Measurements from ENCODE around the gene SNX19. TPM values are rescaled to one million over a fixed set of nuclear protein-coding genes. Genes with fewer than 3 reads are reported as not detected.

SNX19 gene
- total and polyA plus RNA-seq, 2 experiments from 2014 or later, result 5.2 to 30.0 TPM

- TF ChIP-seq REST (IDR thresholded peaks at IDR 0.05; ENCODE audit: unreplicated experiment) (no peak), ZNF114 (CRISPR knock-in tag; IDR thresholded peaks at IDR 0.05) (no peak)
Observed at GRCh38 chr11:130879836-130880235, 36.4 kb downstream of the SNX19 start (continued).

- Mint-ChIP-seq H3K9me3 (no peaks in the 10 kb centered on the region), H3K4me1 (no peaks in the 10 kb centered on the region), H3K27ac (no peak overlapping the region), H3K27me3 (ENCODE audit: insufficient read depth, low read depth, poor library complexity) (no peaks in the 10 kb centered on the region), H3K36me3 (ENCODE audit: low read depth) (peaks cover 28% of the 10 kb centered on the region), H3K4me3 (no peak overlapping the region)
- ATAC-seq, result no peak
- Histone ChIP-seq H4K20me1 (replicated peaks; ENCODE audit: insufficient read depth) (0 out of 2 replicates have a peak, but pooled peaks cover 5% of the 10 kb centered on the region), H3K4me2 (no peak overlapping the region), H3K4me3 (no peak overlapping the region), H3K36me3 (ENCODE audit: insufficient read depth) (peaks cover 30% of the 10 kb centered on the region), H3F3A (replicated peaks; ENCODE audit: low read depth) (no peaks in the 10 kb centered on the region), H3K9me2 (ENCODE audit: insufficient read depth) (no peaks in the 10 kb centered on the region), H3K79me2 (replicated peaks; ENCODE audit: insufficient read depth) (no peaks in the 10 kb centered on the region), H3K27me3 (ENCODE audit: insufficient read depth) (no peaks in the 10 kb centered on the region), H2AFZ (no peak overlapping the region), H3K27ac (ENCODE audit: low read depth) (no peak overlapping the region), H3K4me1 (ENCODE audit: insufficient read depth) (no peaks in the 10 kb centered on the region)
- TF ChIP-seq JUNB (IDR thresholded peaks at IDR 0.05; ENCODE audit: unreplicated experiment), result no peak
- peak; percentile 8 for DNase-seq (ENCODE audit: low spot score)
Observed at GRCh38 chr11:130876931-130877915, 39.1 kb downstream of the SNX19 start.

- ATAC-seq (no peak), DNase-seq (ENCODE audit: low spot score) (no peak)
- Mint-ChIP-seq H3K27me3 (ENCODE audit: insufficient read depth, low read depth, poor library complexity) (no peaks in the 10 kb centered on the region), H3K4me3 (no peak overlapping the region), H3K27ac (no peak overlapping the region), H3K4me1 (no peaks in the 10 kb centered on the region), H3K36me3 (ENCODE audit: low read depth) (peaks cover 28% of the 10 kb centered on the region), H3K9me3 (no peaks in the 10 kb centered on the region)
- no peaks in the 10 kb centered on the region for H3K79me2 ChIP-seq (replicated peaks; ENCODE audit: insufficient read depth)
- no peaks in the 10 kb centered on the region for H3K9me2 ChIP-seq (ENCODE audit: insufficient read depth)
- H3K27me3 ChIP-seq (ENCODE audit: insufficient read depth), result no peaks in the 10 kb centered on the region
- H3F3A ChIP-seq (replicated peaks; ENCODE audit: low read depth), result no peaks in the 10 kb centered on the region
- H3K36me3 ChIP-seq (ENCODE audit: insufficient read depth), result peaks cover 30% of the 10 kb centered on the region
- H3K4me1 ChIP-seq (ENCODE audit: insufficient read depth), result no peaks in the 10 kb centered on the region
- H3K4me3 ChIP-seq, result no peak overlapping the region
- no peak overlapping the region for H3K4me2 ChIP-seq
- H3K27ac ChIP-seq (ENCODE audit: low read depth), result no peak overlapping the region
- H4K20me1 ChIP-seq (replicated peaks; ENCODE audit: insufficient read depth), result 0 out of 2 replicates have a peak, but pooled peaks cover 5% of the 10 kb centered on the region
- H2AFZ ChIP-seq, result no peak overlapping the region
- no peak for TF ChIP-seq ETS1 (IDR thresholded peaks at IDR 0.05)
- TF ChIP-seq CREB1 (CRISPR knock-in tag; IDR thresholded peaks at IDR 0.05; ENCODE audit: low read depth), result no peak
- no peak for TF ChIP-seq REST (IDR thresholded peaks at IDR 0.05; ENCODE audit: unreplicated experiment)
- no peak for TF ChIP-seq CTCF (conservative IDR thresholded peaks at IDR 0.05; ENCODE audit: low read depth in 2 of 2)
- no peak for TF ChIP-seq STAT1 (IDR thresholded peaks at IDR 0.05; ENCODE audit: unreplicated experiment)
- TF ChIP-seq ZNF114 (CRISPR knock-in tag; IDR thresholded peaks at IDR 0.05), result no peak
- TF ChIP-seq EZH2phosphoT487 (IDR thresholded peaks at IDR 0.05; ENCODE audit: unreplicated experiment), result no peak
- TF ChIP-seq JUNB (IDR thresholded peaks at IDR 0.05; ENCODE audit: unreplicated experiment), result no peak
- no peak for TF ChIP-seq POLR2AphosphoS5 (IDR thresholded peaks at IDR 0.05; ENCODE audit: low read depth)
Observed at GRCh38 chr11:130876100-130876499, 40.2 kb downstream of the SNX19 start.

Data from GM23338 (cell line).